CD4-positive, alpha-beta T cell treated with Interleukin-4 for 4 hours (primary cell): ENCODE data around the gene METTL2B.
"Not testable (repeated sequence)": the region's sequence is repeated elsewhere in the genome, so short reads cannot be mapped to it uniquely, and the experiment has no call there.

Source experiments
- DNase-seq: peaks from one replicate; pipeline ENCODE4 v3.0.0-alpha.2; 2020

METTL2B gene

GRCh38 chr7:128455543-128456254 is 20.8 kb upstream of the METTL2B start, which contains the start of gene HILPDA:
HILPDA (plus strand) TSS chr7:128455878; CDS start chr7:128457269, 1,391 bp downstream.
- DNase-seq = peak; percentile 94

GRCh38 chr7:128456255-128456725 is 20.3 kb upstream of the METTL2B start:
- DNase-seq = no peak

GRCh38 chr7:128457385-128457784 is 19.2 kb upstream of the METTL2B start:
- not testable (repeated sequence) for DNase-seq

- peak; percentile 23 for DNase-seq
These were observed 17.6 kb upstream of the METTL2B start for GRCh38 chr7:128458956-128459355.

- peak; percentile 81 for DNase-seq
These were observed 17.1 kb upstream of the METTL2B start for GRCh38 chr7:128459394-128459878.

- DNase-seq = no peak
These were observed 14.1 kb upstream of the METTL2B start for GRCh38 chr7:128462460-128462859.

GRCh38 chr7:128463345-128463744 is 13.2 kb upstream of the METTL2B start:
- not testable (repeated sequence) for DNase-seq

- not testable (repeated sequence) for DNase-seq
These were observed 12.6 kb upstream of the METTL2B start for GRCh38 chr7:128463933-128464332.

GRCh38 chr7:128466871-128467270 is 9.7 kb upstream of the METTL2B start:
- DNase-seq = not testable (repeated sequence)

GRCh38 chr7:128477336-128477690 is 765 bp downstream of the METTL2B start:
- not testable (repeated sequence) for DNase-seq

- DNase-seq = not testable (repeated sequence)
These were observed 2.5 kb downstream of the METTL2B start for GRCh38 chr7:128479082-128479481.

GRCh38 chr7:128488134-128488533 is 11.6 kb downstream of the METTL2B start:
- DNase-seq = not testable (repeated sequence)

- DNase-seq = no peak
These were observed 20.9 kb downstream of the METTL2B start for GRCh38 chr7:128497405-128497804.

- not testable (repeated sequence) for DNase-seq
These were observed 28.9 kb downstream of the METTL2B start for GRCh38 chr7:128505416-128505815.

- peak; percentile 43 for DNase-seq
These were observed 30.3 kb downstream of the METTL2B start for GRCh38 chr7:128506819-128507218.

- not testable (repeated sequence) for DNase-seq
These were observed 30.9 kb downstream of the METTL2B start for GRCh38 chr7:128507321-128507993.

GRCh38 chr7:128511692-128512091 is 35.1 kb downstream of the METTL2B start:
- not testable (repeated sequence) for DNase-seq

GRCh38 chr7:128515232-128515631 is 38.7 kb downstream of the METTL2B start:
- DNase-seq = not testable (repeated sequence)

- not testable (repeated sequence) for DNase-seq
These were observed 40.5 kb downstream of the METTL2B start for GRCh38 chr7:128517023-128517422.

- peak; percentile 86 for DNase-seq
These were observed 46.8 kb downstream of the METTL2B start for GRCh38 chr7:128523226-128523931.

GRCh38 chr7:128523932-128524524 is 47.5 kb downstream of the METTL2B start:
- DNase-seq = not testable (repeated sequence)

- DNase-seq = not testable (repeated sequence)
These were observed 49.0 kb downstream of the METTL2B start for GRCh38 chr7:128525584-128525983.

- DNase-seq = not testable (repeated sequence)
These were observed 49.5 kb downstream of the METTL2B start for GRCh38 chr7:128526062-128526466.
